HK-2 (cell line): ENCODE data around the gene IGSF3.
"Not testable (repeated sequence)": the region's sequence is repeated elsewhere in the genome, so short reads cannot be mapped to it uniquely, and the experiment has no call there.

Experiments used
- DNase-seq: peaks from one replicate; pipeline ENCODE4 v3.0.0-alpha.2; 2018; ENCODE audit not compliant: unreplicated experiment

The IGSF3 gene

DNA sequence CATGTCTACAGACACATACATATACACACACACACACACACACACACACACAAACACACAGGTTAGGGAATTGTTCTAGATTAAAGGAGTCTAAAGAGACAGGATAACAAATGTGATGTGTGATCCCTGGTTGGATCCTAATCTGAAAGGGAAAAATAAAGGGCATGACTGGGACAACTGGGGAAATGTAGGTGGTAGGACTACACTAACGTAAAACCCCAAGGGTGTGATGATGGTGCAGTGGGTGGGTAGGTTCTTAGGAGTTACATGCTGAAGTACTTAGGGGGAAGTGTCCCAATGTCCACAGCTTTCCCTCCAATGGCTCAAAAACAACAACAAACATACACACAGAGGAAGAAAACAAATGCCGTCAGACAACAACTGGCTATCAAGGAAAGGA lies 68.2 kb downstream of the IGSF3 start:
- DNase-seq = not testable (repeated sequence)

DNA sequence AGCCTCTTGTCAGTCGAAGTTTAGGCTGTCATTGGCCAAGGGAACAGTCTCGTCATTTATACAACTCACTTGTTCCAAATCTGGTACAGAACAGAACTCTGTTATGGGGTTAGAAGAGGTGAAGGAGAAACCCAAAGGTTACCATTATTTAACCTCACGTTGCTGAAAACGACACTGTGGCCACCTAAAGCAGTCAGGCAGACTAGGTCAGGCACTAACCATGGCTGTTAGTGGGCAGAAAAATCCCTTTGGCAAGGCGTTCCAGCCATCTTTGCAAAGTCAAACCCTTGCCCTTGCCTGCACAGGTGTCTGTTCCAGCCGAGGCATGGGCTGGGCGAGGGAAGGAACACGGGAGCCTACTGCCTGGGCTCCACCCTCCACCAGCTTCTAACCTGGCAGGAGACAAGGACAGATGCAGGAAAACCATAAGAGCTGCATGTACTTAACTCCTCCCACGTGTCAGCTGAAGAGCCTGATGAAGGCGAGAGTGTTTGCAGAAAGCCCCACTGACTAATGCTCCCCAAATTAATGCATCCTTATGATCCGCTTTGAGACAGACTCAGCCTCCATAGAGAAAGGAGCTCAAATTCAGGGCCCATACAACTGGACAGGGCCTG lies 69.0 kb downstream of the IGSF3 start:
- DNase-seq = not testable (repeated sequence)

DNA sequence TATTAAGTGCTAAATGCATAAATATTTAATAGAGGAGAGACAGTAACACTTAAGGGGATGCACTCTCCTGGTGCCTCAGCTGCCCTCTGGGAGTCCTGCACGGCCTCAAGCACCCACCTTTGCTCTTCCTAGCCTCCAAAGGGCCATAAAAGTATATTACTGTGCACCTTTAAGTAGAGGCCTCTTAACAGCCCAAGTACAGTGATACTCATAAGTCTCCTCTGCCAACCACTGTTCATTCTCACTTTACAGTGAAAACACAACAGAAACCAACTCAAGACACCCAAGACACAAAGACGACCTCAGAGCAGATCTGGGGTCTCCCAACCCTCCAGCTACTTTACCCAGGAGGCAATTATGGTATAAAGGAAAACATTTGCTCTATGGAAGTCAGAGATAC lies 70.1 kb downstream of the IGSF3 start:
- DNase-seq = not testable (repeated sequence)

DNA sequence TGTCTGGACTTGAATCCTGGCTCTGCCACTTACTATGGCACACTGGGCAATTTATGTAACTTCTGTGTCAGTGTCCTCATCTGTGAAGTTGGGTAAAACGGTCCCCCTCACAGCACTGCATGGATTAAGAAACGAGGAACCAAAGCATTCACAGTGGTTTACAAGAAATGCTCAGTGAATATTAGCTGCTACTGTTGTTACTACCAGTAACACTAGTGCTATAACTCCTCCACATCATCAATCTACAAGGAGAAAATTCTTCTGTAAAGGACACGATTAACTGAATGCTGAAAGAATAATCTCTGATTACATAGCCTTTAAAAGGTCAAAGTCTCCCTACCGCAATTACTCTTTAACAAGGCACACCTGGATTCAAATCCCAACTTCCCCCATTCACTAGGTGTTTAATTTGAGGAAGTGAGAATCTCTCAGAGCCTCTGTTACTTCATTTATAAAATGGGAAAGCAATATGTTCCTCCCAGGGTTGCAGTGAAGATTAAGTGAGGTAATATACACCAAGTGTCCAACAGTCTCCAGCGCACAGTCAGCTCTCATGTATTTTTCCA lies 70.7 kb downstream of the IGSF3 start:
- not testable (repeated sequence) for DNase-seq

DNA sequence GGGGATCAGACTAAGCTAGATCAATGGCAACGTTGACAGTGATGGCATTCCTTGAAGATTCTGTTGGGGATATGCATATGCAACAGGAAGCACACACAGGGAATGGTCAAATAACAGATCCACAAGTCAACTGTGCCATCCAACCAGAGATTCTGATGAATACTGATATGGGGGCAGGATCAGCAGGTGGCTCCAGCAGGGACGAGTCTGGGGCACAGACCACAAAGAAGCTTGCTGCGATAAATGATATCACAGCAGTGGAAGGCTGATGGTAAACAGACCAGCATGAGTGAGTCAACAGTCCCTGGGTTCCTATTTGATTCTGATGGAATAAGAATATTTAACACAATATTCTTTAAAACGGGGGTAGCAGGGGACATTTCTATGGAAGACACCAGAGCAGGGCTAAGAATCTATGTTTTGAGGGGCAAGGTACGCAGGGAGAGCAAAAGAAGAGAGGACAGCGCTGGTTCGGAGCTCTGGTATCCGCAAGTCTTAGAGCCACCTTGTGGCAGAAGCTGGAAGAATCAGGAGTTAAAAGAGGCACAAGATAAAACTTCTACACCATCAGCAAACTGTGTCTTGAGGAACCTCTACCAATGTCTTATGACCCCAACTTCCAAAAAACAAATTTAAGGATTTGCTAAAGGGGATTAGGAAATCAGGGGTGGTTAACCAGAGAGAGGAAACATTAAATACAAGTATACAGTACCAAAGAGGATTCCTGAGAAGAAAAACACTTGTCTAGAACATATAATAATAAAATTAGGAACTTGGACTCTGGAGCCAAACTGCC lies 71.4 kb downstream of the IGSF3 start:
- not testable (repeated sequence) for DNase-seq

DNA sequence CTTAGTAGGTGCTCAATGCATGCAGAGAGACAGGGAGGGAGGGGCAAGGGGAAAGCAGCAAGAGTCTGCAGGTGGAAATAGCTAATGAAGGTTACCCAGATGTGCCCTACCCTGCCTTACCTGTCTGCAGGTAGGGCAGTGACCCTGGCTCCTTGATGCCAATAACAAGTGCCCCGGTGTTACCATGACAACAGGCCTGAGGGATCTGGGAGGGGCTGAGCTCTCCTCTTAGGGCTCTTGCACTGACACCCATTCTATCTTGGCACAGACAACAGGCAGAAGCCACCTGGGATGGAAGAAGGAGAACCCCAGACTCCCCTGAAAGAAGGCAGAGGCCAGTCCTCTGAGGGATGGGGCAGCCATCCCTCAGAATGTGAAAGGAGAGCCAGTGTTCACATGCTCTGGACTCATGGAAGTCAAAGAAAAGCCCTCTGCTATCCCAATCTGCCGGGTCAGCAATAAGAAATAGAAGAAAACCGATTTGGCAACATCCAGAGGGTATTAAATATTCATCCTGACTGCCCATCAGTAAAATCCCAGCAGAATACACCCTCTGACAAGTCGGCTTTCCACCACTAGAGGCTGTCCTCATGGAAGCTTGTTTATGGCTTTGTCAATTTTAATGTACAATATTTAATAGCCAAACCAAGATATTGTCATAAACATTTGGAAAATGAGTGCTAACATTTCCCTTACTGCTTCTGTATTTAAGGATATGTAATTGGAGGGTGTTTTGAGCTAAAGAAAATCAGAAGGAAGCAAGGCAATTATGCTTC lies 72.3 kb downstream of the IGSF3 start:
- DNase-seq = not testable (repeated sequence)

DNA sequence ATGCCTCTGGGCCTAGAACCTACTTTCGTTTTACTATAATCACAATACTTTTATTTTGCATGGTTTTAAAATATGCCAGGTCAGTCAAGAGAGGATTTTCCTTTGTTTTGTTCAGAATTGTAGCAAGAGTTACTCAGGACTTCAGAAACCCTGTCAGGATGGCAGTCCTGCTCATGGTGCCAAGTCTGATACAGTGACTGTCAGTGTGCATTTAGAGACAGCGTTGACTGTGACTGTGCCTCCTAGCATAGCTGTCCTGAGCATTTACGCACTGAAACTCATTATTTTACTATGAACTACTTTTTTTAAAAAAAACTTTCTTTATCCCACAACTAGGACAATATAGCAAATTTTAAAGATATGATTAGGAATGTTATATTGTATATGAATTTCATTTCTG lies 73.6 kb downstream of the IGSF3 start:
- not testable (repeated sequence) for DNase-seq

DNA sequence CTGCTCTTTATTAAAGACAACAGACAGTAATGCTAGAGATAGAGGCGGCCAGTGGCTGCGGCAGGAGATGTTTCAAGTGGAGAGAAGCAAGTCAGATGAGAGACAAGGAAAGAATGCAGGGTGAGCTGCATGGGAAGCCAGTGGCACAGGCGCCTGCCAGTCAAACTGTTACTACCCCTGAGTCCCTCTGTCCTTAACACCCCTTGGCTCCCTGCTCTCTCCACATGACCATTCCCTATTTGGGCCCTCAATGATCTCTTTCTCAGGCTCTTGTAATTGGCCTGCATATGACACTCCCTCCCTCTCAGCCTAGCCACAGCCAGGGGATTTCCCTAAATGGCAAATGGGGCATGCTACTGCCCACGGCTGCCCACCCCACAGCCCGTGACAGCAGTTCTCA lies 74.1 kb downstream of the IGSF3 start:
- not testable (repeated sequence) for DNase-seq

DNA sequence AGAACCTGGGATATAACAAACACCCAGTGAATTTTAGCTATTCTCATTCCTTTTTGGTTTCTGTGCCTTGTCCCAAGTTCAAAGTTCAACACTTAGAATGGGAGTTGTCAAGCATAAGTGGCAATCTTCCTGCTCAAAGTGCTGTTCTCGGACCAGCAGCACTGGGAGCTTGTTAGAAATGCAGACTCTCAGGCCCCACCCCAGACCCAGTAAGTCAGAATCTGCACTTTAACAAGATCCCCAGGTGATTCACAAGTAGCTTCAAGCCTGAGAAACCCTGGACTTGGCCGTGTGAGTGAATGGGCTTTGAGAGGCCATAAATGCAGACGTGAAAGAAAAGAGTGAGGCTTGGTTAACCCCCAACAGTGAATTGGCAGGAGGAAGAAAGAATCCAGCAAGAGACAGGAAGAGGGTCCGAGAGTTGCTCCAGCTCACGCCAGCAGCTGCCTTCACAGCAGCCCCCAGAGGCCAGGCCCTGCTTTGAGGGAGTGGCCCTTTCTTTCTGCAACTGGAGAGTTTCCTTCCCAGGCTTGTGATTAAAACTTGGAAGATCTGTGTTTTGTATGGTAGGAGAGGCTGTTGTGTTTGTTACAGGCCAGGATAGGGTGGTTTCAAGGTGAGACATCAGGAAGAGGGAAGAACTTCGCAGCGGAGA lies 75.5 kb downstream of the IGSF3 start:
- not testable (repeated sequence) for DNase-seq

DNA sequence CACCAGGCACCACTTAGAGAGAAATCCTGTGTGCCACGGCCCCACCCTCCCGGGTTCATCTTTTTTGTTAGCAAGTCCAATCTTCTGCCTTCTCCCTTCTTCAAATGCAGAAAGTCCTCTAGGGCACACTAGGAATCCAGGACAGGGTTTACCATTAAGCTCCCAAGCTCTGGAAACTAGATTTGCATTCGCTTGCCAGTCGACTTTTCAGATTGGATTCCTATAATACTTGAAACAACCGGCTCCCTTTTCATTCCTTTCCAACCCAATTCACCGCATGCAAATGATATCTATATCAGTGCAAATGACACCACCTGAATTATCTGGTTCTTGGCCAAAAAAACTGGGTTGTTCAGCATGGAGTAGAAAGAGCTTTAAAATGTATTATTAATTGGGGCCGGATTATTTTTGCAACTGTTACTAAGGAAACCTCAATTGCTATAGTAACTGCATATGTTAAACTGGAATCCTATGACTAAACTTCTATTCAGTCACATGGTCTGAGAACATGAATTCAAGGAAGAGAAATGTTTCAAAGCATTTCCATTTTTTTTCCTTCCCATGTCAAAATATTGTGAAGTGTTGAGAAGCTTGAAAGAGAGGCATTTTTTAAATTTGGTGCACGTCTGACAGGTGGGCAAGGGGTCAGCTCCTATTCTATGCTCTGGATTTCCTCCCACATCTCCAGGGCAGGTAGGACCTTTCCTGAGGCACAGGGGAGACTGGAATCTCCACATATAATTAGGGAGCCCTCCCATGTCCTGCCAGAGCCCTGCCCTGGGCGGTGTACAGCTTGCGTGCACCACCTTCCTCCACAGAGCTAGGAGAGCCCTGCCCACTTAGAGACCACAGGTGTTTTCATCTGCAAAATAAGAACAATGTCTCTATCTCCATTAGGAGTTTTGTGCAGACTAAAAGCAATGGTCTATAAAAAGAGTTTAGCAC lies 76.3 kb downstream of the IGSF3 start:
- not testable (repeated sequence) for DNase-seq

DNA sequence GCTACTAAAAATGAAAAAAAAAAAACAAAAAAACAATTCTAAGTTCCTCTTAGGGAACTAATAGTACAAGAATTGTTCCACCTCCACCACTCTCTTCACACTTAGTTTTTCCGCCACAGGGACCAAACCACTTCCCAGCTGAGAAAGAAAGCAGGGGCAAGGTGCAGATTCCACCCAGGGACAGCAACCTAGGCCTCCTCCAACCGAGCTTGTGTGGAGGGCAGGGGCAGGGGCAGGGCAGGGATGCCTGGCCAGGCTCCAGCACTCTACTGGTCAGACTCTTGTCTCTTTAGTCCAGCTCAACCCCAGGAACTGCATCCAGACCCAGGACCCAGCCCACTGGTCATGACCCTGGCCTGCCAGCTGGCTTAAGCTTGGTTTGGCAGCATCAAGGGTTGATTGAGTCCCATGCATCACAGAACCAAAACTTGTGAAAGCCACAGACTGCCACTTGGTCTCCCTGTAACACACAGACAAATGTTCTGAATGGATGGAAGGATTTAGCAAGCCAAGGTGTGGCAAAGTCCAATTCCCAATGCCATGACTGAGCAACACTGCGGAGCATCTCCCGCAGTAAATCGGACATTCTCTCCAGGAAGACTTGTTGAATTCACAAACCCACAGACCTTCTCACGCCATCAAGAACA lies 77.1 kb downstream of the IGSF3 start:
- not testable (repeated sequence) for DNase-seq

DNA sequence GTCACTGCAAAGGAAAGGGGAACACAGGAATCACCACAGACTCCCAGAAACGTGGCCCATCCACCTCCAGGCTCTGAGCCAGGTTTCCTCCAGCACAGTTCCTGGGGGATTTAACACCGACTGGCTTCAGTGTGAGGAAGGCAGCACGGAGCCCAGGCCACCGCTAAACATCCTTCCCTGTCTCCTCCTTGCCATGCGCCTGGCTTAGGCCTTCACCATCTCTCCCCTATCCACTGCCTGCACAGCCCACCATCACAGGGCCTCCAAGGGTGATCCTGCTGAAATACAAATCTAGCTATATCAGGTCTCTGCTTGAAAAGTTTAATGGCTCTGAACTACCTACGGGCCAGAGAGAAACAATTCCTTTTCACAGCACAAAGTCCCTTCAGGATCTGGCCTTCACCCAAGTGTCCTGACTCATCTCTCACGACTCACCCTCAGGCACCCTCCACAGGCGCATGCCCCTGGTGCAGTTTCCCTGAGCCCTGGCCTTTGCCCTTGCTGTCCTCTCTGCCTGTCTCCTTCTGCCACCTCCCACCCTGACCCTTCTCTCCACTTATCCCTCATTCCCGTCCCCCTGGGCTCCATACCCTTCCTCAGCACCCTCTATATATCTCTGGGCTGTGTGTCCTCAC lies 78.3 kb downstream of the IGSF3 start:
- peak; percentile 26 for DNase-seq

DNA sequence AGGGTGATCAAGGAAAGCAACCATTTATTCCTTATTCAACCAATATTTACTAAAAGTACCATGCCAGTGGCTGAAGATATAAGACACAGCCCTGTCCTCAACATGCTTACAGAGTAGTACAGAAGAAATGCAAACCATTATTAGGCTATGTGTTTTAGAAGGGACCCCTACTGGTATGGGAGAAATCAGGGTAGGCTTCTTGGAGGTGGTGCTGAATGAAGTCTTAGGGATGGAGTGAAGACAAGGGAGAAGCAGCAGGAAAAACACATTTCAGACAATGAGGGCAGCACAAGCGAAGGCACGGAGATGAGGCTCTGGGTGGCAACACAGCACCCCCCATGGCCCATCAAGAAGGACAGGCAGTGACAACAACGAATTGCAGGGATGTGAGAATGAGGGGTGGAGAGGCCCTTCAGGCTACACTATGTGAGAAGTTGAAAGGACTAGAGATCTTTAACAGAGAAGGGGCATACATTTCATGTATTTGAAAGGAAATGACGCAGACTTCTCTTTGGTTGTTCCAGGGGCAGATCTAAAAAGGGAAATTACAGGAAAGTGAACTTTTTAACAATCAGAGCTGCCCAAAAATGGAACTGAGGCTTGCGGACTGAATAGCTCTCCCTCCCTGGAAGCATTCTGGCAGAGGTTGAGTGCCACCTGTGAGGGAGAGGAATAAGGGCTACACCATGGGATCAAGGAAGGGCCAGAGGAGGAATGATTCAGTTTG lies 79.9 kb downstream of the IGSF3 start:
- no peak for DNase-seq

DNA sequence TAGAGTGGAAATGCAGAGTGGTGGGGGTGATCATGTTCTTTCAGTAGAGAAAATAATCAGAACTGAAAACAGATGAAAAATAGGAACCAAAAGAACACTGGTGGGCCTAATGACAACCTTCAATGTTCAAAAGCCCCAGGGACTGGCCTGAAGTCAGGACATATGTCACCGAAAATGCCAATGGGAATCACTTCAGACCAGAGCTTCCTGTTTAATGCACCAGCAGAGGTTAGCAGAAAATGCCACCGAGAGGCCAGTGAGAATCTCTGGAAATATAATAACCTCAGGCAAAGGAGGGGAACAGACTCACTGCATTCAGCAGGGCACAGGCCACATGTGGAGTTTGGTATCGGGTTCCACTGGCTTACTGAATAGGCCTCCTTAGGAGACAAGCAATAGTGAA lies 80.8 kb downstream of the IGSF3 start:
- no peak for DNase-seq

DNA sequence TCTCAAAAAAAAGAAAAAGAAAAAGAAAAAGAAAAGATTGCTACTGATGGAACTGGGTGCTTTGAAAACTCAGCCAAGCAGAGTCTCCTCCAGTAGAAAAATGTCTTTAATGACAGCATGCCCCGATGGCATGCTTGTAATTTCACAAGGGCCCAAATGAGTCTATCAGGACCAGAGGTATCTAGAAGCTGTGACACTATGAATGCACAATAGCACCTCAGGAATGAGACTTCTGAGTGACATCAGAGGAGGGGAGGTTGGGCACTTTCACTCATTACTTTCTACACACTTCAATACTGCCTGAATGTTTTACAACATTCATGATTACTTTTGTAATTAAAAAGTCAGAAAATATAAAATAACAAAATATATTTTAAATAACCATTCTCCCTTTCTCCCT lies 81.6 kb downstream of the IGSF3 start:
- no peak for DNase-seq

DNA sequence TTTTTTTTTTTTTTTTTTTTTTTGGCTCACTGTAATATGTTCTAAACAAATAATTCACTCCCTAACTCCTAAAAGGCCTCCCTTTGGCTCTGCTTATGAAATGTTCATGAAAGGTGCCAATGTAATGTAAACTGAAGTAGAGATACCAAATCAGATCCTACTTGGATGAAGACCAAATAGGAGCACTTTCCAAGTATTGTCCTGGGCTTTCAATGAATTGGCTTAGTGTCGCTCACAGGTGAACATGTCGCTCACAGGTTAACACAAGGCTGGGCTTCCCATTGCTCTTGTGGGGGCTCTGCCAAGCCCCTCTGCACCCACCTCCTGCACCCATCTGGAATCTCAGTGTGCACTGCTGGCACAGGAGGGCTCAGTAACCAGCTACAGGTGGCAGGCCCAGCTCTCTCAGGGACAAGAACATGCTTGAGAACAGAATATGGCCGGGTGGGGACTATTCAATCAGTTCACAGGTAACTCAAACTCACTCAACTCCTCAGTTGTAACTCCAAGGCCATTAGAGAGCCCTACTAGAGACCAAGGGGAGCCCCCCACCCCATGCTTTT lies 86.1 kb downstream of the IGSF3 start:
- no peak for DNase-seq

DNA sequence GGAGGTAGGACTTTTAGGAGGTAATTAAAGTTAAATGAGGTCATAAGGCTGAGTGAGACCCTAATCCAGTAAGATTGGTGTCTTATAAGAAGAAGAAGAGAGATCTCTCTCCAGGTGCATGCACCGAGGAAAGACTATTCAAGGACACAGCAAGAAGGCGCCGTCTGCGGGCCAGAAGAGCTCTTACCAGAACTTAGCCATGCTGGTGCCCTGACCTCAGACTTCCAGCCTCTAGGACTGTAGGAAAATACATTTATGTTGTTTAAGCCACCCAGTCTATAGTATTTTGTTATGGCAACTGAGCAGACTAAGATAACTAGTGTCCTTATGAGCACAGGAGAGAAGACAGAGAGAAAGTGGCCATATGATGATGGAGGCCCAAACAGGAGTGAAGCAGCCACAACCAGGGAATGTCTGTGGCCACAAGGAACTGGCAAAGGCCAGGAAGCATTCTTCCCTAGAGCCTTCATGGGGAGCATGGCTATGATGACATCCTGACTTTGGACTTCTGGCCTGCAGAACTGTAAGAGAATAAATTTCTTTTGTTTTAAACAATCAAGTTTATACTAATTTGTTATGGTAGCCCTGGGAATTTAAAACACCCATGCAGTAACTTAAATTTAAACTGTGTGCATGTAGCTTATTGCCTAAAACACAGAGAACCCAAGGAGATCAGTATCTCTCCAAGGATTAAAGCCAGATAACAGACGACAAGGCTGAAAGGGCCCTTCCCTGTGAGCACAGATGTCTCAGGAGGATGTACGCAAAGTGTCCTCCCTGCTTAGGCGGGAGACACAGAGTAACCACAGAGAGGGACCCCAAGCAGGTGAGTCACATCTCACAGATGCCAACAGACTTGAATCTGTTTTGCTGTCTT lies 86.8 kb downstream of the IGSF3 start:
- DNase-seq = no peak
